A549 (cell line): ENCODE results near the gene GAD2.

ENCODE experiments used
- CBX2 ChIP-seq: fragments of 200-600 bp; sonication (generic); IDR thresholded peaks from 2 replicates; pipeline ENCODE4 v1.6.1; 2016; ENCODE audit warnings: low read depth, mild to moderate bottlenecking, borderline replicate concordance
- ESRRA ChIP-seq: fragments of 150-350 bp; IDR thresholded peaks from 2 replicates; pipeline ENCODE4 v1.6.1; 2014; ENCODE audit warnings: mild to moderate bottlenecking, low read length, borderline replicate concordance
- POLR2A ChIP-seq: IDR thresholded peaks from 2 replicates; pipeline ENCODE4 v1.6.1; 2012; ENCODE audit warnings: mild to moderate bottlenecking, low read length
- RFX5 ChIP-seq: fragments of 450-650 bp; IDR thresholded peaks from 2 replicates; pipeline ENCODE4 v1.7.1; 2014; ENCODE audit warnings: antibody characterized with exemption, mild to moderate bottlenecking, moderate library complexity
- TF ChIP-seq, protein P1 (sequence below): fragments of >200 bp; sonication (Bioruptor Twin); formaldehyde crosslinking; IDR thresholded peaks from 3 replicates; pipeline ENCODE4 v1.5.1; 2016
- TF ChIP-seq, protein P2 (sequence below): IDR thresholded peaks from 2 replicates; pipeline ENCODE4 v1.6.1; 2012
- TF ChIP-seq, protein P3 (sequence below): fragments of 200-600 bp; sonication (generic); IDR thresholded peaks from 2 replicates; pipeline ENCODE4 v1.6.1; 2016; ENCODE audit warnings: antibody characterized with exemption, mild to moderate bottlenecking, moderate library complexity

DNA sequence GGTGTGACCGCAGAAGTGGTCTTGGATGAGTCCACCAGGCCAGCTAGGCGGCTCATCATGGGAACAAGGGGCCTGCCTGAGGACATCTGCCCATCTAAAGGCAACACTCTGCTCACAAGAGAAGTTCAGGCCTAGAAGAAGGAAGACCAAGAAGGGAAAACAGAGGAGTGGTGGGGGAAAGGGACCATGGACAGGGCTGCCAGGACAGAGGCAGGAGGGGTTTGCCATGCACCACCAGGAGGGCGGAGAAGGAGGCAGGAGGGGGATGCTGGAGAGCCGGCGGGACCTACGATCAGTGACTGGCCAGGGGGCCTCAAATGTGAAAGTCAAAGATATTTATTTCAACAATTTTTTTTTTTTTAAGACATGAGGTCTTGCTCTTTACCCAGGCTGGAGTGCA is 33.1 kb downstream of the GAD2 start:
- TF ChIP-seq CBX2, result no peak
- TF ChIP-seq, protein P1, sequence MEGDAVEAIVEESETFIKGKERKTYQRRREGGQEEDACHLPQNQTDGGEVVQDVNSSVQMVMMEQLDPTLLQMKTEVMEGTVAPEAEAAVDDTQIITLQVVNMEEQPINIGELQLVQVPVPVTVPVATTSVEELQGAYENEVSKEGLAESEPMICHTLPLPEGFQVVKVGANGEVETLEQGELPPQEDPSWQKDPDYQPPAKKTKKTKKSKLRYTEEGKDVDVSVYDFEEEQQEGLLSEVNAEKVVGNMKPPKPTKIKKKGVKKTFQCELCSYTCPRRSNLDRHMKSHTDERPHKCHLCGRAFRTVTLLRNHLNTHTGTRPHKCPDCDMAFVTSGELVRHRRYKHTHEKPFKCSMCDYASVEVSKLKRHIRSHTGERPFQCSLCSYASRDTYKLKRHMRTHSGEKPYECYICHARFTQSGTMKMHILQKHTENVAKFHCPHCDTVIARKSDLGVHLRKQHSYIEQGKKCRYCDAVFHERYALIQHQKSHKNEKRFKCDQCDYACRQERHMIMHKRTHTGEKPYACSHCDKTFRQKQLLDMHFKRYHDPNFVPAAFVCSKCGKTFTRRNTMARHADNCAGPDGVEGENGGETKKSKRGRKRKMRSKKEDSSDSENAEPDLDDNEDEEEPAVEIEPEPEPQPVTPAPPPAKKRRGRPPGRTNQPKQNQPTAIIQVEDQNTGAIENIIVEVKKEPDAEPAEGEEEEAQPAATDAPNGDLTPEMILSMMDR, result no peak
- TF ChIP-seq, protein P2, sequence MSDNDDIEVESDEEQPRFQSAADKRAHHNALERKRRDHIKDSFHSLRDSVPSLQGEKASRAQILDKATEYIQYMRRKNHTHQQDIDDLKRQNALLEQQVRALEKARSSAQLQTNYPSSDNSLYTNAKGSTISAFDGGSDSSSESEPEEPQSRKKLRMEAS, result no peak
- TF ChIP-seq, protein P3, sequence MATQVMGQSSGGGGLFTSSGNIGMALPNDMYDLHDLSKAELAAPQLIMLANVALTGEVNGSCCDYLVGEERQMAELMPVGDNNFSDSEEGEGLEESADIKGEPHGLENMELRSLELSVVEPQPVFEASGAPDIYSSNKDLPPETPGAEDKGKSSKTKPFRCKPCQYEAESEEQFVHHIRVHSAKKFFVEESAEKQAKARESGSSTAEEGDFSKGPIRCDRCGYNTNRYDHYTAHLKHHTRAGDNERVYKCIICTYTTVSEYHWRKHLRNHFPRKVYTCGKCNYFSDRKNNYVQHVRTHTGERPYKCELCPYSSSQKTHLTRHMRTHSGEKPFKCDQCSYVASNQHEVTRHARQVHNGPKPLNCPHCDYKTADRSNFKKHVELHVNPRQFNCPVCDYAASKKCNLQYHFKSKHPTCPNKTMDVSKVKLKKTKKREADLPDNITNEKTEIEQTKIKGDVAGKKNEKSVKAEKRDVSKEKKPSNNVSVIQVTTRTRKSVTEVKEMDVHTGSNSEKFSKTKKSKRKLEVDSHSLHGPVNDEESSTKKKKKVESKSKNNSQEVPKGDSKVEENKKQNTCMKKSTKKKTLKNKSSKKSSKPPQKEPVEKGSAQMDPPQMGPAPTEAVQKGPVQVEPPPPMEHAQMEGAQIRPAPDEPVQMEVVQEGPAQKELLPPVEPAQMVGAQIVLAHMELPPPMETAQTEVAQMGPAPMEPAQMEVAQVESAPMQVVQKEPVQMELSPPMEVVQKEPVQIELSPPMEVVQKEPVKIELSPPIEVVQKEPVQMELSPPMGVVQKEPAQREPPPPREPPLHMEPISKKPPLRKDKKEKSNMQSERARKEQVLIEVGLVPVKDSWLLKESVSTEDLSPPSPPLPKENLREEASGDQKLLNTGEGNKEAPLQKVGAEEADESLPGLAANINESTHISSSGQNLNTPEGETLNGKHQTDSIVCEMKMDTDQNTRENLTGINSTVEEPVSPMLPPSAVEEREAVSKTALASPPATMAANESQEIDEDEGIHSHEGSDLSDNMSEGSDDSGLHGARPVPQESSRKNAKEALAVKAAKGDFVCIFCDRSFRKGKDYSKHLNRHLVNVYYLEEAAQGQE, result peak; percentile 20; the same call in 1 of the 2 replicates
- no peak for TF ChIP-seq POLR2A
- TF ChIP-seq RFX5, result no peak
- no peak for TF ChIP-seq ESRRA
